ENCODE data around the gene CTTN.
"Not testable (repeated sequence)": the region's sequence is repeated elsewhere in the genome, so short reads cannot be mapped to it uniquely, and the experiment has no call there.

The CTTN gene

DNA sequence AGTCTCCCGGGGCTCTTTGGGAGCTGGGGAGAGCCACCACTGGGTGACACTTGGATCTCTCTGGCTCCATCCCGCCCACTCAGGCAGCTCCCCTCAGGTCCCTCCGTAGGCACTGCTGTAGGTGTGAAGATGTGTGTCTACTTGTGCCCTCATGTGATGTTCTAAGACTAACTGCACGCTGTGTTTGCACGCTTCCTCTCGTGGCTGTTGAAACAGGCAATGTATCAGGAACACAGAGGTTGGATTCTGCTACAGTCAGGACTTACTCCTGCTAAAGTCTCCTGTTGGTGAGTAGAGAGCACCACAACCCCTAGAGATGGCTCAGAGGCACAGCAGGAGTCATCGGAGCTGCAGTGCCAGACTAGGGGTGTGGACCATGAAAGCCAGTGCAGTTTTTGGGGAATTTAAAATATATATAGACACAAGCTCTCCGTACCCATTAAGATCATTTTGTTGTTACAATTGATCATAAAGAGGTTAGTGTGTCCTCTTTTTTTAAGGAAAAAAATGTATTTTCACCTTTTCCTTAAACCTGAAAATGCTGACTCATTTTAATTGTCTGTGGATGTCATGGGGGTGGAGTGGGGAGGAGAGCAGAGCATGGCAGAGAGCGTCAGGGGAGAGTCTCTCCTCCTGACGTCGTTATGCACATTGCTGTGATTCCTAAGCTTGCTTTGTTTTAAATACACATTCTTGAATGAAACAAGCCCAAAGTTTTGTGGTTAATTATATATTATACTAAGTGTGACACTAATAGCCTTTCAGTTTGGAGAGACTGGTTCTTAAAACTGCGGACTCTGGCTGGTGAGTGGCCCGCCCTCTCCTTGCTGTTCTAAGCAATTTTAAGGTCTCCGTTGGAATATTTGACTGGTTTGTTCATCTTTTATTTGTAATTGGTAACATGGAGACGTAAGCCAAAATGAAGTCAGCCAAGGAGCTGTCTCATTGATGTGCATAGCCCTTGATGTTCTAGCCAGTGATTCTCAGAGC lies 16.2 kb upstream of the CTTN start:
- no peak for DNase-seq (ENCODE audit: low spot score)

DNA sequence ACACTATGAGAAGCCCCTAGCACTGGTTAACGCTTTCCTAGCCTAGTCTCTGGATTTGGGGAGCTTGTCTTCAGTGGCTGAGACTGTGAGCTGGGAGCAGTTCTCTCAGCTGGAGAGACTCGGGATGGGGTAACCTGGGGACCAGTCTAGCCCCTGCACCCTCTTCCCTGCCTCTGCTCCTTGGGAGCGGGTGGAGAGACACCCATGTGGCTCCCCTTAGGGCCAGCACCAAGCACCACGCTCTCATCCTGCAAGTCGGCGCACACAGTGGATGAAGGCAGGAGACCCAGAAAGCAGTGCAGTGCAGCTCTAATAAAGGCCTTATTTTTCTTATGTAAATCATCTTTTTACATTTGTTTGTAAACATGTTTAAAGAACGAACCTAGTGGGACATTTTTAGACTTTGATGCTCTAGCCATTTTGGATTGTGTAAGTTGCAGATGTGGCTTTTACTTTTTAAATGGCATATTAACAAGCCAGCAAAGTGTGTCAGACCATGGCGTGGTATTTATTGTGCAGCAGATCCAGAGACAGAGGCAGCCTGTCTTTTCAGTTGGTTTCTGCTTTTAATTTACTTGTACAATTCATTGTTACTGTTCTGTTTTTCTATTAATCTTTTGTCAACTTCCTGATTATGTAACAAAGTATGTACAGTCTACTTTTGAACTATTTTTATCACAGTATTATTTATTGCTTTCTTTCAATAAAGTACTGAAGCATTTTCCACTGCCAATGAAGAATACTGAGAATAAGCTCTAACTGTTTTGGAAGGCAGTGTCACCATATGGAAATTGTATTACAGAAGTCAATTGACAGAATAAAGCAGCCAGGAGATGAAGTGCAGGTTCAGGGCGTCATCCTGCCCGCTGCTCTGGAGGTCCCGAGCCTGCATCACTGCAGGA lies 14.4 kb upstream of the CTTN start:
- no peak for DNase-seq (ENCODE audit: low spot score)

DNA sequence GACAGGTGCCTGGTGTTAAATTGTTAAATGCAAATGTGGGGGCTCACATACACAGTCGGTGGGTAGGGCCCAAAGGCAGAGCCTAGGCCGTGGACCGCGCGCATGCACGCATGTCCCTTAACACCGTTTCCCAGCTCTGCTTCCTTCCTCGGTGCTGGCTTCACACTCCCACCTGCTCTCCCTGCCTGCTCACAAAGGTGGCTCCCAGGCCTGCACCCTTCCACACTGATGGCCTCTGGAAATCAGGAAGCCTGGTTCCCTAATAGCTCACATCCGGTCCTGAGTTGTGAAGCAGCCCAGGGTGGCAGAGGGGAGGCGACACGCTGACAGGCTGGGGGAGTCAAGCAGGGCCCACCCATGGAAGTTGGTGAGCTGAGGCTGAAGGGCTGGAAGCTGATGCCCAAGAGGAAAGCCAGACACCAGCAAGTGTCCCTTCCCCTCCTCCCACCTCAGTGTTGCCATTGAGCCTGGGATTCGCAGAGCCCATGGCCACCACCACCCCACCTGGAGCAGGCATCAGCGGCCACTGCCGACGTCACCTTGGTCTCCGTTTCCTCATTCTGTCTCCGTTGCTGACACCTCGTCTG lies 13.7 kb upstream of the CTTN start:
- DNase-seq (ENCODE audit: low spot score) = no peak

DNA sequence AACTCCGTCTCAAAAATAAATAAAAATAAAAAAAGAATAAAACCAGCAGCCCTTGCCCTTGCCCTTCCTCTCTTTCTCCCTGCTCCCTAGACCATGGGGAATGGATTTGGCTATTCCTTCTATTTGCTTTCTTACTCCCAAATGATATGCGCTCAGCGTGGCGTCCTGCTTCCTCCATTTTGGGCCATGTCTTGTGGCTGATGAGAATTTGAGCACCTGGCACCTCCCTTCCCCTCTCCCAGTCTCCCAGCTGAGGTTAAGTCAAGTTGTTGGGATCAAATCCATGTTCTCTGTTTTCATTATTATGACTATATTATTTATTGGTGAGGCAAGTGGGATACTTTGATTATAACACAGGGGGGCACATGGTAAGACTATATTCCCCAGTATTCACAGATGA lies 10.8 kb upstream of the CTTN start:
- no peak for DNase-seq (ENCODE audit: low spot score)

DNA sequence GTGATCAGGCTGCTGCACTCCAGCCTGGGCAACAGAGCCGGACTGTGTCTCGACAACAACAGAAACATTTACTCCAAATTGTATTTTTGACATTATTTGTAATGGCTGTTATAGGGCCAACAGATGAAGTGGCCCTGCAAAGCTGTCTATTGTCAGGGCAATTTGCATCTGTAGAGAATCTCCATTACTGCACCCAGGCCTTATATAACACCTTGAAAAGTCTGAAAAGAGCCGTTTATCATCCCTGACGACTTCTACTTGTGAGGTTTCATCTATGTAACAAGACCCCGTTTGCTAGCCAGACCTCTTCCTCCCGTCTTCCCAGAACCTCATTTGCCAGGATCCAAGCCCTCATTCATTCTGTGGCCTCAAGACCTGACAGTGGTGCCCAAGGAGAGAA lies 9.1 kb upstream of the CTTN start:
- no peak for DNase-seq (ENCODE audit: low spot score)

DNA sequence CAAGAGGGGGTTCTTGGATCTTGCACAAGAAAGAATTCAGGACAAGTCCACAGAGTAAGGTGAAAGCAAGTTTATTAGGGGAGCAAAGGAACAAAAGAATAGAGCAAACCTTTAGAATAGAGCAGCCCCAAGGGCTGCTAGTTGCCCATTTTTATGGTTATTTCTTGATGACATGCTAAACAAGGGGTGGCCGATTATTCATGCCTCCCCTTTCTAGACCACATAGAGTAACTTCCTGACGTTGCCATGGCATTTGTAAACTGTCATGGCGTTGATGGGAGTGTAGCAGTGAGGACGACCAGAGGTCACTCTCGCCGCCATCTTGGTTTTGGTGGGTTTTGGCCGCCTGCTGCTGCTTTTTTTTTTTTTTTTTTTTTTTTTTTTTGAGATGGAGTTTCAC lies 7.4 kb upstream of the CTTN start:
- DNase-seq (ENCODE audit: low spot score) = not testable (repeated sequence)

DNA sequence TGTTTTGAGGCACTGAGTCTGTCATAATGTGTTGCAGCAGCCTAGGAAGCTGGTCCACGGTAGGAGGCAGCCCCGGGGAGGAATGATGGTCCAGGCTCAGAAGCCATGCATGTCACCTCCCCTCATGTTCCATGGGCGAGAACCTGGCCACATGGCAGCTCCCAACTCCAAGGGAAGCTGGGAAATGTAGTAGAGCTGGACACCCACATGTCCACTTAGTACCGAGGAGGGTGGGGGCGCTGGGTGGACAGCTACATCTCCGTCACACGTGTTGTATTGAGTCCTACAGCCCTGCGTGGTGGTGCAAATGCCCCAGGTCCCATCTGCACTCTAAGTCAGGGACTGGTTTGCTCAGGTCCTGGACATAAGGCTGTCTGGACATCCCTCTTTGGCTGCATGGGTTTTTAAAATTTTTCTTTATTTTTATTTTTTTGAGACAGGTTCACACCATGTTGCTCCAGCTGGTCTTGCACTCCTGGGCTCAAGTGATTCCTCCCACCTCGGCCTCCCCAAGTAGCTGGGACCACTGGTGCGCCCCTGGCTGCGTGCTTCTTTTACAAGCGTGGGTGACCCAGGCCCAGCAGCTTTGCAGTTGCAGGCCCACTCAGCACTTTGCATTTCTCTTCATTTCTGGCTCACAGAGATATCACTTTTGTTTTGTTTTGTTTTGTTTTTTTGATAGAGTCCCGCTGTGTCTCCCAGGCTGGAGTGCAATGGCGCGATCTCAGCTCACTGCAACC lies 3.9 kb upstream of the CTTN start:
- no peak for DNase-seq (ENCODE audit: low spot score)

DNA sequence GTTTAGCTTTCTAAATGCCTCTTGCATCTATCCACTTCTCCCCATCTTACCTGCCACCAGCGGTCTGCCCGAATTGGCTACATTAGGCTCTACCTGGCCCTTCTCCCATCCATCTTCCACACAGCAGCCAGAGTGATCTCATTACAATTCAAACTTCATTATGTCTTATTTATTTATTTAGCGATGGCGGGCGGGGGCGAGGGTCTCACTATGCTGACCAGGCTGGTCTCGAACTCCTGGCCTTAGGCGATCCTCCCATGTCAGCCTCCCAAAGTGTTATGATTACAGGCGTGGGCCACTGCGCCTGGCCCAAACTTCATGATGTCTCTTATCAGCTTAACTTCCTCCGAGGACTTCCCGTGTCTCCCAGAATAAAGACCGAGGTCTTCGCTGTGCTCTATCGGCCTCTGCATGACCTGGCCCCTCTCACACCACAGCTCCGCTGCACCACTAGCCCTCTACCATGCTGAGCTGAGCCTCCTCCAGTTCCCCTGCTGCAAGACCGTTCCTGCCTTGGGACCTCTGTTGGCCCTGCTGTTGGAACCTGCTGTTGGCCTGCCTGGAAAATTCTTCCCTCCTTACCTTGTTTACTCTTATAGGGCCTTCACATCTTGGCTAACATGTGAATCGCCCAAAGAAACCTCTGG lies 870 bp upstream of the CTTN start:
- DNase-seq (ENCODE audit: low spot score) = peak; percentile 65

DNA sequence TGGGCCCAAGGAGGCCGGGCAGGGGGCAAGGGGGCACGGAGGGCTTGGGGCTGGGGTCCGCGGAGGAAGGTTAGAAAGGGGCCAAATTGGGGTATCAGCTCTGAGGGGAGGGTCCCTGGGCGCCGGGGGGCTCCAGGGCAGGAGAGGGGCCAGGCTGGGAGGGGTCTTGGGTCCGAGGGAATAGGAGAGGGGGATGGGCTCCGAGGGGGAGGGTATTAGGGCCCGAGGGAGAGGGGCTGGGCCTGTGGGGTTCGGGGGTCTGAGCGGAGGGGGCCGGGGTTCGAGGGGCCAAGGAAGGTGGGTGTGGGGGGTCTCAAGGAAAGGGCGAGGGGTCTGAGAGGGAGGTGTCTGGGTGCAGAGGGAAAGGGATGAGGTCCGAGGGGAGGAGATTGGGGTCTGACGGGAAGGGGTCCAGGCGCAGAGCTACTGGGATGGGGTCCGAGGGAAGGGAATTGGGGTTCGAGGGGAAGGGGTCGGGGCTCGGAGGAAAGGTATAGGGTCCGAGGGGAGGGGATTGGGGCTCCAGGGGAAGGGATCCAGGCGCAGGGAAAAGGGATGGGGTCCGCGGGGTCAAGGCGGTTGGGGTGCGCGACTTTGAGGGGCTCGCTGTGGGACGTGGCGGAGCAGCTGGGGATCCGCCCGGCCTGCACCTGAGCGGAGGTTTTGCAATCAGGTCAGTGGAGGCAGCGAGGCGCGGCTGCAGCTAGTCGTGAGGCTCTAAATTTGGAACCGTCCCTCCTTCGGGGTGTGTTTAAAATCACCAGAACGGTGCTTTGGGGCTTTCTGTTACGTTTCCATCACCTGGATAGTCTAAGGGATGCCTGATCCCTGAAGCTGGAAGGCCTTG lies 728 bp downstream of the CTTN start:
- peak; percentile 14 for DNase-seq (ENCODE audit: low spot score)

DNA sequence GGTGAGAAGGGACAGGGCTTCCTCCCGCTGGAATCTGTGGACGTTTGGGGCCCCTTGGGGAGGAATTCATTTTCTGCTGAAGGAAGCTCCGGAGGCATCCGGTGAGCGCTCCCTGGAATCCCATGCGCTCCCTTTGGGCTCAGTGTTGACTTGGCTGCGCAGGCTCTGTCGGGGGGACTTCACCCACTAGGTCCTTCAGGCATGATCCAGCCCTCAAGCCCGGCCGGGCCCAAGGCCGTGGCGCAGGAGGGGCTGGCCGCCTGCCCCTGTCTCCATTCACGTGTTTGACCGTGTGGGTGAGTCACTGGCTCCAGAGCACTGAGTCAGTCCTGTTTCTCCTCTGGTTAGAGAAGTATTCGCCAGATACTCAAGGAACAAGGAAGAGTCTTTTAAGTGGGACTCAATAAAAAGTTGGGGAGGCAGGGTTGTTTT lies 1.4 kb downstream of the CTTN start:
- peak; percentile 17 for DNase-seq (ENCODE audit: low spot score)

DNA sequence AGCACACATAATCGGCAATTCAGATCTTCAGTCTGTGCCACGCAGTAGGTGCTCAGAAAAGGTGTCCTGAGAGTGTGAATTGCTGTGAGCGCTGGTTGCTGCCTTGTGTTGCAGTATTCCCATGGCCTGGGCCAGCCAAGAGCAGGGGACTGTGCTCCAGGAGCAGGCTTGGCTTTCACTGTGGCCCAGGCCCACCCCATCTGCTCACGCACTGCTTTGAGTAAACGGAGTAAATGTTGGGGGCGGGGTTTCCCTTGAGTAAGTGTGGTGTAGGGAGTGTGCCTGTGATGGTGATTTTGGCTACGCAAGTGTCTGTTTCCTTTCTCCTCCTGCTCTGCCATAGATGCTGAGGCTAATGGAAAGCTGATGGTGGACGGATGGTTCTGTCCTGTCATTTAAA lies 2.3 kb downstream of the CTTN start:
- no peak for DNase-seq (ENCODE audit: low spot score)

DNA sequence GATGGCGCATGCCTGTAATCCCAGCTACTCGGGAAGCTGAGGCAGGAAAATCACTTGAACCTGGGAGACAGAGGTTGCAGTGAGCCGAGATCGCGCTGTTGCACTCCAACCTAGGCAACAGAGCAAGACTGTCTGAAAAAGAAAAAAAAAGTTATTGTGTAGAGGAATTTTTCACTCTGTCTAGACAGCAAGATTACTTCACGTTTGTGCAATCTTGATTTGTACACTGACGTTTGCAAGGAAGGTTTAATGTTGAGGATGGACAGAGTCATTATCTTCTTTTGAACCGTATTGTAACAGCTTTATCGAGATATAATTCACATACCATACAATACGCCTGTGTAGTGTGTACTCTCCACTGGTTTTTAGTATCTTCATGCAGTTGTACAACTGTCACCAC lies 3.7 kb downstream of the CTTN start:
- DNase-seq (ENCODE audit: low spot score) = no peak

DNA sequence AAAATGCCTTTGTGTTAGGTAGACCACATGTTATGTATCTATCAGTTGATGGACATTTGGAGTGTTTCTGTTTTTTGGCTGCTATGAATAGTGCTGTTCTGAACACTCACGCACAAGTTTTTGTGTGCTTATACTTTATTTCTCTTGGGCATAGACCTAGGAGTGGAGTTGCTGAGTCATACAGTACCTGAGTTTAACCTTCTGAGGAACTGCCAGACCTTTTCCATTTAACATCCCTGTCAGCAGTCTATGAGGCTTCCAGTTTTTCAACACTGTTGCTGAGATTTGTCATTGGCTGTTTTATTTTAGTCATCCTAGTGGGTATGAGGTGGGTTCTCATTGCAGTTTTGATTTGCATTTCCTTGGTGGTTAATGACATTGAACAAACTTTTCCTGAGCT lies 4.4 kb downstream of the CTTN start:
- DNase-seq (ENCODE audit: low spot score) = no peak

DNA sequence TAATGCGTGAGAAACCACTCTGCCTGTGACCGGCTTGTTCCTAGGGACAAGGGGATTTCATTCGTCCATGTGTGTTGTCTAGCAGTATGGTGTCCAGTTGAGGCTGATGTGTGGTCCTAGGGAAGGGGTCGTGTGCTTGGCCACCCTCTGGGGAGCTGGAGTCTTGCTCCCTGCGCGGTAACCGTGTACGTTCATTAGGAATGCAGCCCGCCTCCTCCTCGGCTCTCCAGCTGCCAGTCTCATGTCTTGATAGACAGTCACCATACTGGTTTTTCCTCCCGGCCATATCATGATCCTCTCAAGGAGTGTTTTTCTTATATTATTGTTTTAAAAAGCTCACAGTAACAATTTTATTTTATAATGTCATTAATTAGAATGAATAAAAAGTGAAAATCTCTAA lies 5.9 kb downstream of the CTTN start:
- DNase-seq (ENCODE audit: low spot score) = no peak

DNA sequence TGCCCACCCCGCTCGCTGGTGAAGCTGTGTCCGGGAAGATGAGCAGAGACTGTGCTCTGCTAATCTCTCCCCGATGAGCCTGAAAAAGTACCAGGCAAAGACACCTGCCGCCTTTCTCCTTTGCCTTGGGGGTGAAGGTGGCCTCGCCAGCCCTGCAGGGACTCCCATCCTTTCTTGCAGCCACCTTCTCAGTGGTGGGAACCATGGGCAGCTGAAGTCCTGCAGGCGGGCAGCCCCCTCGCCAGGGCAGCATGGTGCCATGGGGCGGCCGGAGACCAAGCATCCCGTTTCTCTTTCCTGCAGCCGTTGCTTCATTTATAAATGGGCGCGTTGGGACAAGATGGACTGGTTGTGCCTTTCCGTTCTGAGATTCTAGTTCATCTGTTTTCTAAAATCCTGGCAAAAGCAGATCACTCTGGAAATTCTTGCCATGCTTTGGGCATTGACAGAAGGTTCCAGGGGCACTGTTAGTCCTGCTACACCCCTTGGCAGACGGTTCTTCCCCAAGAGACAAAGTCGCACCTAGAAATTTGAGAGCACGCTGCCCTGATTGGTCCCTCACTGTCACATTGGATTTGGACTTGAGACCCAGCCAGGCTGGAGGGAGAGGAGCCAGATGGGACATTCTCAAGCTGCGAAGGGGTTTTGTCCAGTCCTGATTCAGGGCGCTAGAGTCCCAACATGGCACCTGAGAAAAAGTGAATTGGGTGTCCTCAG lies 7.5 kb downstream of the CTTN start:
- DNase-seq (ENCODE audit: low spot score) = no peak

DNA sequence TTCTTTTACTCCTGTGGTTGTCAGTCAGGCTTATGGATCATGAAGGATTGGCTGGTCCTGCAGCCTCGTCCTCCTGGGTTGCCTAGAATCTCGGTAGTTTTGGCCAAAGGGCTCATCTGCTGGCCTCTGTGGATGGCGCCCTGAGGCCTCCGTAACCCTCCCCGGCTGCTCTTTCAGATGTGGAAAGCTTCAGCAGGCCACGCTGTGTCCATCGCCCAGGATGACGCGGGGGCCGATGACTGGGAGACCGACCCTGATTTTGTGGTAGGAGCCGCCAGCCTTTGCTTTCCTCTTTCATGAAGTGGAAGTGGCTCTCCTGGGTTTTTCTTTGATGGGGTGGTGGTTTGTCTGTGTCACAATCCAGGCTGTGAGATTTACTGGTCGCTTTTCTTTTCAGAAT lies 8.8 kb downstream of the CTTN start:
- no peak for DNase-seq (ENCODE audit: low spot score)

DNA sequence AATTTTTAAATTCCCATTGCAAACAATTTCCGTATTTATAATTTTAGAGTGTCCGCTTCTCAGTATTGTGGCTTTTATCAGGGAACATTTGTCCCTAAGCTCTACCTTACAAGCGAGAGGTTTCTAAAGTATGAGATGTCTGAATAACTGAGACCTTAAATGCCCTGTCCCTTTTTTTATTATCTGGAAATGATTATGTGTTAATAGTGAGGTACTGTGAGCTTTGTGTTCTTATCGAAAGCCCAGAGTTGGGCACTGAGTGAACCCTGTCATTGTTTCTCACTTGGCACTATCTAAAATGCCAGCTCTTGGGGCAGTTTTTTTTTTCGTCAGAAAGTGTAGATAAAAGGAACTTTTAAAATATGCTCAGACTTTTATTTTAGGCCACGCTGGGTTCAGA lies 9.5 kb downstream of the CTTN start:
- DNase-seq (ENCODE audit: low spot score) = no peak

DNA sequence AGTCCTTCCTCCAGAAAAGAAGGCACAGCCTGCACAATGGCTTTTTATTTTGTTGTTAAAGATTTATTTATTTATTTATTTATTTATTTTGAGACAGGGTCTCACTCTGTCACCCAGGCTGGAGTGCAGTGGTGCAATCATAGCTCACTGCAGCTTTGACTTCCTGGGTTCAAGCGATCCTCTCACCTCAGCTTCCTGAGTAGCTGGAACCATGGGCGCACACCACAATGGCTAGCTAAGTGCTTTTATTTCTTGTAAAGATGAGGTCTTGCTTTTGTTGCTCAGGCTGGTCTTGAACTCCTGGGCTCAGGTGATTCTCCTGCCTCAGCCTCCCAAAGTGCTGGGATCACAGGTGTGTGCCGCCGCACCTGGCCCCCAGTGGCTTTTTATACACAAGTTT lies 10.0 kb downstream of the CTTN start:
- not testable (repeated sequence) for DNase-seq (ENCODE audit: low spot score)

DNA sequence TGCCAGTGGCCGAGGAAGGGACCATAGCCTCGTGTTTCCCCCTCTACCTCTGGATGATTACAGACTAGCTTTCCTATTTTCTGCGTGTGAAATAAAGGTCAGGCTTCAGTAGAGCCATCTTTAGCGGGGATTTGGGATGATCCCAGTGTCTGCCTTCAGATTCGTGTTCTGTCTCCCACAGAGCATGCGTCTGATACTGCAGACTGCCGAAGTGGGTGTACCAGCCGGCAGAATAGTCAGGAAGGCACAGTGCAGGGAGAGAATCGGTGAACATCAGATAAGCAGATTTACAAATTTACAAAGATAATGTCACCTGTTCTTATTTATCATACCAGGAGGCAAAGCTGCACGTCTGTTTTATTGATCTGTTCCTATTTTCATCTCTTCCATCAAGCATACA lies 11.1 kb downstream of the CTTN start:
- DNase-seq (ENCODE audit: low spot score) = no peak

DNA sequence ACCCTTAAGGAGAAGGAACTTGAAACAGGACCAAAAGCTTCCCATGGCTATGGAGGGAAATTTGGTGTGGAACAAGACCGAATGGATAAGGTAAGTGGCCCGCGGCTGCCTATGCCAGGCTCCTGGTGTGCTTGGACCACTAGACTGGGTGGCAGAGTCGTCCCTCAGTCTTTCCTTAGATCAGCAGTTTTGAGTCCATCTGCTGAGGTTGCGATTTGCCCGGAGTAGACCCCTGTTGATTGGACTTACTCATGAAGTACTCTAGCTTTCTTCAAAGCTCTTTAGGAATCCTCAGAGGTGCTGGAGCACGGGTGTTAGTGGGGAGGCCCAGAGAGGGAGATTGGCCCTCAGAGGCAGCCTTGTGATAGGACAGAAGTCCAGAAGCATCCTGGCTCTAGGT lies 11.5 kb downstream of the CTTN start:
- no peak for DNase-seq (ENCODE audit: low spot score)

Data from SW480 (cell line).